Adipocyte (in vitro differentiated cells): Measurements from ENCODE around the gene IPO5.
A peak's percentile ranks its signal among the peaks of the same experiment; 100 is the strongest.
"Not testable (repeated sequence)": the region's sequence is repeated elsewhere in the genome, so short reads cannot be mapped to it uniquely, and the experiment has no call there.

Experiments
- DNase-seq: peaks from one replicate; pipeline ENCODE4 v3.0.0-alpha.2; 2015; ENCODE audit warnings: low read depth
- H3K27me3 ChIP-seq: replicated peaks from 2 replicates; pipeline ENCODE4 v1.7.0; 2013; ENCODE audit warnings: mild to moderate bottlenecking, low read length, moderate library complexity; ENCODE audit not compliant: control insufficient read depth, insufficient read depth
- H3K36me3 ChIP-seq: 2 replicates; pipeline ENCODE4 v1.7.0; 2013; ENCODE audit warnings: low read length, mild to moderate bottlenecking, moderate library complexity; ENCODE audit not compliant: control insufficient read depth, insufficient read depth, severe bottlenecking
- H3K4me1 ChIP-seq: 2 replicates; pipeline ENCODE4 v1.7.0; 2013; ENCODE audit warnings: mild to moderate bottlenecking, low read length, moderate library complexity; ENCODE audit not compliant: control insufficient read depth, insufficient read depth
- H3K4me3 ChIP-seq: 2 replicates; pipeline ENCODE4 v1.7.0; 2013; ENCODE audit warnings: mild to moderate bottlenecking, low read length, moderate library complexity
- H3K9ac ChIP-seq: 2 replicates; pipeline ENCODE4 v1.7.0; 2013; ENCODE audit warnings: mild to moderate bottlenecking, low read length, moderate library complexity
- H3K9me3 ChIP-seq: 2 replicates; pipeline ENCODE4 v1.7.0; 2013; ENCODE audit warnings: mild to moderate bottlenecking, low read length, moderate library complexity; ENCODE audit not compliant: control insufficient read depth

IPO5 gene

GRCh38 chr13:98039964-98040363, 86.5 kb downstream of the IPO5 start:
- Histone ChIP-seq H3K9me3 (no peaks in the 10 kb centered on the region), H3K27me3 (no peaks in the 10 kb centered on the region), H3K9ac (no peak overlapping the region), H3K4me1 (no peaks in the 10 kb centered on the region), H3K4me3 (no peak overlapping the region), H3K36me3 (no peaks in the 10 kb centered on the region)
- no peak for DNase-seq

GRCh38 chr13:98041081-98041820, 87.8 kb downstream of the IPO5 start:
- Histone ChIP-seq H3K27me3 (no peaks in the 10 kb centered on the region), H3K9ac (no peak overlapping the region), H3K9me3 (no peaks in the 10 kb centered on the region), H3K36me3 (no peaks in the 10 kb centered on the region), H3K4me1 (no peaks in the 10 kb centered on the region), H3K4me3 (no peak overlapping the region)
- no peak for DNase-seq

- Histone ChIP-seq H3K36me3 (no peaks in the 10 kb centered on the region), H3K4me1 (no peaks in the 10 kb centered on the region), H3K9me3 (no peaks in the 10 kb centered on the region), H3K4me3 (no peak overlapping the region), H3K9ac (no peak overlapping the region), H3K27me3 (no peaks in the 10 kb centered on the region)
- DNase-seq = no peak
Measured at GRCh38 chr13:98044301-98044700, 90.8 kb downstream of the IPO5 start.

GRCh38 chr13:98047785-98048184, 94.3 kb downstream of the IPO5 start:
- H3K4me3 ChIP-seq, H3K27me3 ChIP-seq, DNase-seq, H3K9ac ChIP-seq, H3K4me1 ChIP-seq, H3K9me3 ChIP-seq, H3K36me3 ChIP-seq: not testable (repeated sequence)

GRCh38 chr13:98048265-98048664, 94.8 kb downstream of the IPO5 start:
- Histone ChIP-seq H3K27me3 (no peaks in the 10 kb centered on the region), H3K36me3 (no peaks in the 10 kb centered on the region), H3K9me3 (no peaks in the 10 kb centered on the region), H3K4me3 (no peak overlapping the region), H3K9ac (no peak overlapping the region), H3K4me1 (no peaks in the 10 kb centered on the region)
- DNase-seq = no peak

- H3K4me3 ChIP-seq = no peak overlapping the region
- H3K4me1 ChIP-seq = no peaks in the 10 kb centered on the region
- H3K9me3 ChIP-seq = peaks cover 6% of the 10 kb centered on the region
- H3K36me3 ChIP-seq = no peaks in the 10 kb centered on the region
- peak; percentile 13 for DNase-seq
- peaks cover under 1% of the 10 kb centered on the region for H3K27me3 ChIP-seq
- H3K9ac ChIP-seq = no peak overlapping the region
Measured at GRCh38 chr13:98050041-98050466, 96.6 kb downstream of the IPO5 start.

GRCh38 chr13:98052412-98052811, 98.9 kb downstream of the IPO5 start:
- no peak for DNase-seq
- Histone ChIP-seq H3K4me1 (no peaks in the 10 kb centered on the region), H3K4me3 (no peak overlapping the region), H3K9ac (no peak overlapping the region), H3K36me3 (no peaks in the 10 kb centered on the region), H3K27me3 (peaks cover 12% of the 10 kb centered on the region), H3K9me3 (peaks cover 6% of the 10 kb centered on the region)

GRCh38 chr13:98054301-98054700, 100.8 kb downstream of the IPO5 start:
- Histone ChIP-seq H3K36me3 (no peaks in the 10 kb centered on the region), H3K27me3 (peaks cover 12% of the 10 kb centered on the region), H3K4me3 (no peak overlapping the region), H3K9me3 (peaks cover 6% of the 10 kb centered on the region), H3K4me1 (no peaks in the 10 kb centered on the region), H3K9ac (no peak overlapping the region)
- DNase-seq = no peak

- no peak for DNase-seq
- Histone ChIP-seq H3K9me3 (peaks cover 6% of the 10 kb centered on the region), H3K4me1 (peaks cover 3% of the 10 kb centered on the region), H3K9ac (no peak overlapping the region), H3K27me3 (peaks cover 12% of the 10 kb centered on the region), H3K36me3 (no peaks in the 10 kb centered on the region), H3K4me3 (no peak overlapping the region)
Measured at GRCh38 chr13:98055623-98056022, 102.1 kb downstream of the IPO5 start.

- Histone ChIP-seq H3K9ac (no peak overlapping the region), H3K27me3 (peaks cover 12% of the 10 kb centered on the region), H3K9me3 (peaks cover 6% of the 10 kb centered on the region), H3K36me3 (no peaks in the 10 kb centered on the region), H3K4me1 (peaks cover 3% of the 10 kb centered on the region), H3K4me3 (no peak overlapping the region)
- no peak for DNase-seq
Measured at GRCh38 chr13:98056839-98057410, 103.5 kb downstream of the IPO5 start.

- DNase-seq = no peak
- Histone ChIP-seq H3K27me3 (peaks cover 12% of the 10 kb centered on the region), H3K36me3 (no peaks in the 10 kb centered on the region), H3K9ac (no peak overlapping the region), H3K4me3 (no peak overlapping the region), H3K9me3 (no peaks in the 10 kb centered on the region), H3K4me1 (peaks cover 3% of the 10 kb centered on the region)
Measured at GRCh38 chr13:98059276-98059675, 105.8 kb downstream of the IPO5 start.

- no peaks in the 10 kb centered on the region for H3K9me3 ChIP-seq
- no peak for DNase-seq
- H3K4me3 ChIP-seq = no peak overlapping the region
- H3K4me1 ChIP-seq = peaks cover 3% of the 10 kb centered on the region
- no peak overlapping the region for H3K9ac ChIP-seq
- peaks cover 9% of the 10 kb centered on the region for H3K27me3 ChIP-seq
- H3K36me3 ChIP-seq = no peaks in the 10 kb centered on the region
Measured at GRCh38 chr13:98060282-98060681, 106.8 kb downstream of the IPO5 start.
